ENCODE measurements around the gene STAG2. TPM values are rescaled to one million over a fixed set of nuclear protein-coding genes. Genes with fewer than 3 reads are reported as not detected.

STAG2 gene
- total RNA-seq, 1 experiment from 2014 or later, result 92.1 TPM

DNA sequence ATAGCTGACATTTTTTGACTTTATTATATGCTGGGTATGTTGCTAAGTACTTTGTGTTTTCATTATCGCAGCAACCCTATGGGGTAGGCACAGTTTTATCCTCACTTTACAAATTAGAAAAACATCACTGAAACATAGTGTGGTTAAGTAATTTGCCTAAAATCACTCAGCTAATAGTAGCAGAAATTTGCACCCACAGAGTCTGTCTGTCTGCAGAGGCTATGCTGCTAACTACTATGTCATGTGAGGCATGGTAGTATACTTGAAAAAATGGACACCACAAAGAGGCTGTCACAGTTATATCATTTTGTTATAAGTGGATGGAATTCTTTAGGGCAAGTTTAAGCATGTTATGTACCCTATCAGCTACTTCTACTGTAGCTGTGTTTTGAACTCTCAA lies 69.0 kb downstream of the STAG2 start:
- intact Hi-C loops (cut with micrococcal nuclease), result no loop called here
- ATAC-seq, result no peak

DNA sequence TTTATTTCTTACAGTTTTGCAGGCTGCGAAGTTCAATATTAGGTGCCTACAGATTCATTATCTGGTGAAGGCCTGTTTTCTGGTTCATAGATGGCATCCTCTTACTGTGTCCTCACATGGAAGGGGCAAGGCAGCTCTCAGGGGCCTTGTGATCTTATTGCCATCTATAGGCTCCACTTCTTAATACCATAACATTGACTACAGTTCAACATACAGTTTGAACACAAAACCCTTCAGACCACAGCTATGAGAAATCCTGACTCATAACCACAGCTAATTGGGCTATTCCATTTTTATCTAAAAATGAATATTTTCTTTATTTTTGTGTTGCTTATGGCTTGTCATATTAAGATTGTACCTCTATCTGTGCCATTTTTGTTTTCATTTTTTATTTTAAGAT lies 72.3 kb downstream of the STAG2 start:
- intact Hi-C loops (cut with micrococcal nuclease), result no loop called here
- H3K27ac ChIP-seq (ENCODE audit: low read length), result no peak overlapping the region

More for the DNA sequence above, 69.0 kb downstream of the STAG2 start:
- Histone ChIP-seq H3F3A (ENCODE audit: low read length, unreplicated experiment) (peaks cover 3% of the 10 kb centered on the region), H3K9me2 (replicated peaks; ENCODE audit: low read length) (no peaks in the 10 kb centered on the region), H3K9ac (ENCODE audit: low read length) (no peak overlapping the region), H3K36me3 (ENCODE audit: low read depth, low read length) (peaks cover 8% of the 10 kb centered on the region; the same call in 1 of the 2 replicates), H3K79me2 (ENCODE audit: low read length) (peaks cover 23% of the 10 kb centered on the region), H3K4me1 (ENCODE audit: insufficient read depth, low read length) (peaks cover 42% of the 10 kb centered on the region), H3K4me3 (ENCODE audit: low read length) (no peak overlapping the region), H4K20me1 (ENCODE audit: low read length) (no peaks in the 10 kb centered on the region), H2AFZ (ENCODE audit: low read length) (no peak overlapping the region), H3K27ac (ENCODE audit: low read length) (no peak overlapping the region), H3K9me3 (ENCODE audit: low read length) (no peaks in the 10 kb centered on the region), H3K27me3 (ENCODE audit: low read length) (no peaks in the 10 kb centered on the region), H3K4me2 (ENCODE audit: low read length) (no peak overlapping the region)
- no peak for DNase-seq
- BruUV-seq (replicated peaks), result no TSS peak
- ChIA-PET POLR2A (ENCODE audit: unreplicated experiment) (no interaction called here), CTCF (no interaction called here)
- TF ChIP-seq EZH2phosphoT487 (IDR thresholded peaks at IDR 0.05; ENCODE audit: borderline replicate concordance, low read length) (no peak), EZH2 (IDR thresholded peaks at IDR 0.05; ENCODE audit: low read length, unreplicated experiment) (no peak)
- TF ChIP-seq, protein P1, sequence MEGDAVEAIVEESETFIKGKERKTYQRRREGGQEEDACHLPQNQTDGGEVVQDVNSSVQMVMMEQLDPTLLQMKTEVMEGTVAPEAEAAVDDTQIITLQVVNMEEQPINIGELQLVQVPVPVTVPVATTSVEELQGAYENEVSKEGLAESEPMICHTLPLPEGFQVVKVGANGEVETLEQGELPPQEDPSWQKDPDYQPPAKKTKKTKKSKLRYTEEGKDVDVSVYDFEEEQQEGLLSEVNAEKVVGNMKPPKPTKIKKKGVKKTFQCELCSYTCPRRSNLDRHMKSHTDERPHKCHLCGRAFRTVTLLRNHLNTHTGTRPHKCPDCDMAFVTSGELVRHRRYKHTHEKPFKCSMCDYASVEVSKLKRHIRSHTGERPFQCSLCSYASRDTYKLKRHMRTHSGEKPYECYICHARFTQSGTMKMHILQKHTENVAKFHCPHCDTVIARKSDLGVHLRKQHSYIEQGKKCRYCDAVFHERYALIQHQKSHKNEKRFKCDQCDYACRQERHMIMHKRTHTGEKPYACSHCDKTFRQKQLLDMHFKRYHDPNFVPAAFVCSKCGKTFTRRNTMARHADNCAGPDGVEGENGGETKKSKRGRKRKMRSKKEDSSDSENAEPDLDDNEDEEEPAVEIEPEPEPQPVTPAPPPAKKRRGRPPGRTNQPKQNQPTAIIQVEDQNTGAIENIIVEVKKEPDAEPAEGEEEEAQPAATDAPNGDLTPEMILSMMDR (conservative IDR thresholded peaks at IDR 0.05; ENCODE audit: low read depth, low read length), result no peak

DNA sequence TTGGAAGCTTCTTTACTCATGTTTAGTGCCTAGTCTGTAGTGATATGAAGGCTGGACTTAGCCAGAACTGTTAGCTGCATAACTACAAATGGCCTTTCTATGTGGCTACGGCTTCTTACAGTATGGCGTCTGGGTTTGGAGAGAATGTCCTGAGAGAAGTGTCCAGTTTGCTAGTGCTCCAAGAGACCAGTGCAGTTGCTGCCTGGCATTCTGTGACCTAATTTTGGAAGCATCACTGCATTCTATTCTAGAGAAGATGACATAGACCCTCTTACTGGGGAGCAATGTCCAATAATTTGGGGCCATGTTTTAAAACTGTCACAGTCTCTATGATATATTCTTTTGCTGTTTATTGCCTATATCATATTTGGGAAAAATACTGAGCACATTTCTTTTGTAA lies 74.2 kb downstream of the STAG2 start:
- no peaks in the 10 kb centered on the region for H3K9me2 ChIP-seq (replicated peaks; ENCODE audit: low read length)
- H3K4me3 ChIP-seq (ENCODE audit: low read length), result no peak overlapping the region
- no peak overlapping the region for H2AFZ ChIP-seq (ENCODE audit: low read length)
- no peaks in the 10 kb centered on the region for H3F3A ChIP-seq (ENCODE audit: low read length, unreplicated experiment)
- H3K9me3 ChIP-seq (ENCODE audit: low read length), result no peaks in the 10 kb centered on the region
- no peak overlapping the region for H3K9ac ChIP-seq (ENCODE audit: low read length)
- intact Hi-C loops (cut with micrococcal nuclease), result no loop called here
- H3K4me1 ChIP-seq (ENCODE audit: insufficient read depth, low read length), result peaks cover 13% of the 10 kb centered on the region
- no peak for TF ChIP-seq EZH2 (IDR thresholded peaks at IDR 0.05; ENCODE audit: low read length, unreplicated experiment)
- no peak for TF ChIP-seq EZH2phosphoT487 (IDR thresholded peaks at IDR 0.05; ENCODE audit: borderline replicate concordance, low read length)
- TF ChIP-seq, protein P1 (conservative IDR thresholded peaks at IDR 0.05; ENCODE audit: low read depth, low read length), result no peak
- DNase-seq, result no peak
- H3K36me3 ChIP-seq (ENCODE audit: low read depth, low read length), result peaks cover 6% of the 10 kb centered on the region; the same call in 1 of the 2 replicates
- BruUV-seq (replicated peaks), result no TSS peak
- ChIA-PET CTCF (no interaction called here), POLR2A (ENCODE audit: unreplicated experiment) (no interaction called here)
- H3K27me3 ChIP-seq (ENCODE audit: low read length), result no peaks in the 10 kb centered on the region
- H3K79me2 ChIP-seq (ENCODE audit: low read length), result peaks cover 19% of the 10 kb centered on the region; the same call in 1 of the 2 replicates
- no peak overlapping the region for H3K27ac ChIP-seq (ENCODE audit: low read length)
- no peaks in the 10 kb centered on the region for H4K20me1 ChIP-seq (ENCODE audit: low read length)
- no peak for ATAC-seq
- no peak overlapping the region for H3K4me2 ChIP-seq (ENCODE audit: low read length)

More for the DNA sequence above, 72.3 kb downstream of the STAG2 start:
- Histone ChIP-seq H3K9me2 (replicated peaks; ENCODE audit: low read length) (no peaks in the 10 kb centered on the region), H3K27me3 (ENCODE audit: low read length) (no peaks in the 10 kb centered on the region), H3K9me3 (ENCODE audit: low read length) (no peaks in the 10 kb centered on the region), H3K36me3 (ENCODE audit: low read depth, low read length) (peaks cover 10% of the 10 kb centered on the region; the same call in 1 of the 2 replicates), H3K4me3 (ENCODE audit: low read length) (no peak overlapping the region), H3K4me1 (ENCODE audit: insufficient read depth, low read length) (peaks cover 13% of the 10 kb centered on the region), H2AFZ (ENCODE audit: low read length) (no peak overlapping the region), H4K20me1 (ENCODE audit: low read length) (no peaks in the 10 kb centered on the region), H3K4me2 (ENCODE audit: low read length) (no peak overlapping the region), H3K9ac (ENCODE audit: low read length) (no peak overlapping the region), H3K79me2 (ENCODE audit: low read length) (peaks cover 22% of the 10 kb centered on the region; the same call in 1 of the 2 replicates), H3F3A (ENCODE audit: low read length, unreplicated experiment) (no peaks in the 10 kb centered on the region)
- peak; percentile 84 for ATAC-seq
- BruUV-seq (replicated peaks), result no TSS peak
- POLR2A ChIA-PET (ENCODE audit: unreplicated experiment), result interaction anchor here (0.6 kb wide), 1 partner anchor 34 kb away, joined by 3 read pairs; no protein-coding TSS in a partner anchor
- TF ChIP-seq EZH2 (IDR thresholded peaks at IDR 0.05; ENCODE audit: low read length, unreplicated experiment) (no peak), EZH2phosphoT487 (IDR thresholded peaks at IDR 0.05; ENCODE audit: borderline replicate concordance, low read length) (no peak)
- TF ChIP-seq, protein P1 (conservative IDR thresholded peaks at IDR 0.05; ENCODE audit: low read depth, low read length), result no peak
- DNase-seq, result peak; percentile 68
- CTCF ChIA-PET, result interaction anchor here (0.5 kb wide), 1 partner anchor 87 kb away, joined by 4 read pairs; no protein-coding TSS in a partner anchor
